Measurements from ENCODE around the gene ADM2.

- TF ChIP-seq CTCF (IDR thresholded peaks at IDR 0.05) (no peak), POLR2AphosphoS5 (IDR thresholded peaks at IDR 0.05) (peak; percentile 48 to 55), POLR2A (IDR thresholded peaks at IDR 0.05) (peak in 3 of 4 donors; percentile 30 to 76 (median 31))
Observed at GRCh38 chr22:50531962-50532674, 50.8 kb downstream of the ADM2 start.

Measured in upper lobe of left lung (tissue), 4 donors.